ENCODE results near the gene DUSP2.
A peak's percentile ranks its signal among the peaks of the same experiment; 100 is the strongest.

The DUSP2 gene

GRCh38 chr2:96131152-96131812 is 14.0 kb downstream of the DUSP2 start:
- no peak for DNase-seq

GRCh38 chr2:96130483-96130882 is 14.8 kb downstream of the DUSP2 start:
- DNase-seq, result no peak

- no peak for DNase-seq
Observed at GRCh38 chr2:96129528-96130120, 15.6 kb downstream of the DUSP2 start.

- no peak for DNase-seq
Observed at GRCh38 chr2:96128456-96128855, 16.8 kb downstream of the DUSP2 start.

GRCh38 chr2:96124406-96125265 is 20.6 kb downstream of the DUSP2 start:
- no peak for DNase-seq

DNA sequence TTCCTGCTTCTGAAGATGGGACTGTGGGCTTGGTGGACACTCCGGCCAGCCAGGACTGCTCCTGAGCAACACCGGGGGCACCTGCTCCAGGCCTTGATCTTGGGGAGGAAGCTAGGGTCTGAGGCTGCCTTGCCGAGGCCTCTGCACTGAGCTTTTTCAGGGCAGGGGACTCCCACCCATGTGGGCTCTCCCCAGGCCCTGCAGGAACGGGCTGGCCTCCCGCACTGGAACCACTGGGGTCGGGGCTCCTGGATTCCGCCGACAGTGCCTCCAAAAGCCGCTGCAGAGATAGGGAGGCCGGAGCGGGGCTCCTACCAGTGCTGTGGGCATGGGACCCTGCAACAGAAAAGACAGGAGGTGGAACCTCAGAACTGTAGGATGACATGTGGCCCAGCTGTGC is 21.3 kb downstream of the DUSP2 start:
- DNase-seq, result no peak

GRCh38 chr2:96123290-96123689 is 21.9 kb downstream of the DUSP2 start:
- DNase-seq, result no peak

DNA sequence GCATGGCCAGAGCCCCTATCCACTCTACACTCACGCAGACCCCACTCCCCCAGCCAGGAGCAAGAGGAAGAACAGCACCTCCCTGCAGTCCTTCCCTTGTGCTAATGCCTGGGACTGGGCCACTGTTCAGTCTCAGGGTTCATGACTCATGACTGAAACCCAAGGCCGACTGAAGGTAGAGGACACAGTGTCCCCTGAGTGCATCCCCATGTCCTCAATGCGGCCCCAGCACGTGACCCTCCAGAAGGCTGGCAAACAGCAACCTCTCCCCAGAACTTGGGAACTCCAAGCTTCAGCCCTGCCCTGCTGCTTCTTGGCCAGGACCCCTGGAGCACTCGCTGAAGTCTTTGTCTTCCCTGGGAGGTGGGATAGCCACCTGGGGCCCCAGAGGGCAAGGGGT is 22.8 kb downstream of the DUSP2 start:
- no peak for DNase-seq

DNA sequence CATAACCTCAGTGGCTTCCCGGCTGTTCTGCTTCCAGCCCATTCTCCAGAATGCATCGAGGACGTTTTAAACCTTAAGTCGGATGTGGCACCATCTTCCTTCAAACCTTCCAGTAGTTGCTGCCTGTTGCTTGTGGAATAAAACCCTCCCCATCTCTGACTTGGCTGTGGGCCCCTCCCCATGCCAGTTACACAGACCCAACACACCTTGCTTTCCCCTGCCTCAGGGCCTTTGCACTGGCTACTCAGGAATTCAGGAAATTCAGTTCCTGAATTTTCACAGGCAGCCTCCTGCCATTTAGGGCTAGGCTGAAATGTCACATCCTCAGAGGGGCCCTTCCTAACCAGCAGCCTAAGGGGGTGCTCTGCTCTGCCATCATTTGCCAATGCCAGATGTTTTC is 23.8 kb downstream of the DUSP2 start:
- DNase-seq, result no peak

DNA sequence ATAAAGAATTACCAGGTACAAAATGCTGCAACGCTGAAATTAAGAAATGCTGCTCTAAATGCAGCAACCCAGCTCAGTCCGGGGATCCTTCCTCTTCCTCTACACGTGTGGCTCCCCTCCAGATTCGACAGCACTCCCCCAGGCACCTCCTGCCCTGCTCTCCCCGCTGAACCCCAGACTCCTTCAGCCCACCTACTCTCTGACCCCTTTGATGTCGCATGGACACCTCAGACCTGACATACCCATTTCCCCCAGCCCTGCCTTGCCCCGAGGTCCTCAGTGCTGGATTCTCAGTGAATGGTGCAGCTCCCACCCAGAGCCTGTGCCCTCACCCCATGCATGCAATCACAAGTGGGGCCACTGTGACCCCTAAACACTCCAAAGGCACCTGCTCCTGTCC is 24.2 kb downstream of the DUSP2 start:
- DNase-seq, result no peak

DNA sequence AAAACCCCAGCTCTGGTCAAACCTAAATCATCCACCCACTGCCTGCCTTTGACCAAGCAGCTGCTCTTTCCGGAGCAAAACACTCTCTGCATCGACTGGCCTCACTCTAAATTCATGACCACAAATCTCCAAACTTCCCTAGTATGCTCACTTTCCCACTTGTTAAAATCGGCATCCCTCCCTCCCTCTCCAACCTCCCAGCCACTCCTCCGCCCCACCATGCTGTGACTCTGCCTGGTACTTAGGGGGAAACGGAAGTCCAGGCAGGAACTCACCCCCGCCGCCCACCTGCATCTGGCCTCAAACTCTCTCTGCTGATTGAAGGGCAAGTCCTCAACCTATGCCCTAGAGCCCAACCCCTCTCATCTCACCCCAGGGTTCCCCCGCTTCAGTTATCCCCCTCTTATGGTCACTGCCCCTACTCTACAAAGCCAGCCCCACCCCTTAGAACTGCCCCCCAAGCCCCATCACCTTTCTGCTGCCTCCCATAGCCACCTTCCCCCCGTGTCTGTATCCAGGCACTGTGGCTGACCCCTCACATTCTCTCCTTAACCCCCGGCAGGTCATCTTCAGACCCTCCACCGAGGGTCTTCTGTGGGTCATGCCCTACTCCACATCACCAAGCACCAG is 25.0 kb downstream of the DUSP2 start:
- DNase-seq, result no peak

DNA sequence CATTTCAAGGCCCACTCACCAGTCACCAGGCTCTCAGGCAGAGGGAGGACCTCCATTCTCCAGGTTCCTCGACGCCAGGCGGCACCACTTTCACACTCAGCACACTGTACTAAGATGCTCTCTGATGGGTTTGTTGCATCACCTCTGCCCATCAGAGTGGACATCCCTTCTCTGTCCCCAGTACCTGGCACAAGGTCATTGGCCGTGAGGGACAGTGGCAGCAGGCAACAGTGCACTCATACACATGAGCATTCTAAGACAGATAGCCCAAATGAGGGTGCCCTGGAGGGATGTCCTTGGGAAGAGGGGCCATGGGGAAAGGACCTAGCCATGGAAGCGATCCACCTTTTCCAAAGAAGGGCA is 25.9 kb downstream of the DUSP2 start:
- no peak for DNase-seq

GRCh38 chr2:96118698-96119388 is 26.4 kb downstream of the DUSP2 start:
- no peak for DNase-seq

- no peak for DNase-seq
Observed at GRCh38 chr2:96117701-96118588, 27.3 kb downstream of the DUSP2 start.

- DNase-seq, result peak; percentile 33
Observed at GRCh38 chr2:96116879-96117533, 28.2 kb downstream of the DUSP2 start.

GRCh38 chr2:96116424-96116878 is 28.8 kb downstream of the DUSP2 start, which contains the start of gene ADRA2B:
TSS of gene ADRA2B (minus strand) at chr2:96116571. CDS start at chr2:96116149, 422 bp downstream.
- peak; percentile 77 for DNase-seq

- no peak for DNase-seq
Observed at GRCh38 chr2:96115631-96116423, 29.4 kb downstream of the DUSP2 start.

- DNase-seq, result no peak
Observed at GRCh38 chr2:96114903-96115581, 30.2 kb downstream of the DUSP2 start.

- DNase-seq, result no peak
Observed at GRCh38 chr2:96114546-96114902, 30.7 kb downstream of the DUSP2 start.

- no peak for DNase-seq
Observed at GRCh38 chr2:96113951-96114350, 31.3 kb downstream of the DUSP2 start.

Measured in CD4-positive, alpha-beta T cell treated with Interleukin-4 for 4 hours (primary cell).